ENCODE results near the gene USP20.

The USP20 gene

DNA sequence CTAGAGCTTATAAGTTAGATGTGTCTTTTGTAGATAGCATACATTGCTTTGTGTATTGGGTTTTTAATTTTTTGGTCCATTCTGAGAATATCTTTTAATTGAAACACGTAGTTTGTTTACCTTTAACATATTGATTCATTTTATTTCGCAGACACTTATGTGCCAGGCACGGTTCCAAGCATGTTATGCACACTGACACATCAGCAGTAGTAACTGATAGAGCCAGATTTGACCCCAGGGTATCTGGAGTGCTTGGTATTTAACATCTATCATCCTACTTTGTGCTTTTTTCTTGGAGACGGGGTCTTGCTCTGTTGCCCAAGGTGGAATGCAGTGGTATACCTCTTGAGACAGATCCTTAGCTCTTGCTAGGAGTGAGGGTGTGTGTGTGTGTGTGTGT, 71.9 kb downstream of the USP20 start:
- TF ChIP-seq, protein P1, sequence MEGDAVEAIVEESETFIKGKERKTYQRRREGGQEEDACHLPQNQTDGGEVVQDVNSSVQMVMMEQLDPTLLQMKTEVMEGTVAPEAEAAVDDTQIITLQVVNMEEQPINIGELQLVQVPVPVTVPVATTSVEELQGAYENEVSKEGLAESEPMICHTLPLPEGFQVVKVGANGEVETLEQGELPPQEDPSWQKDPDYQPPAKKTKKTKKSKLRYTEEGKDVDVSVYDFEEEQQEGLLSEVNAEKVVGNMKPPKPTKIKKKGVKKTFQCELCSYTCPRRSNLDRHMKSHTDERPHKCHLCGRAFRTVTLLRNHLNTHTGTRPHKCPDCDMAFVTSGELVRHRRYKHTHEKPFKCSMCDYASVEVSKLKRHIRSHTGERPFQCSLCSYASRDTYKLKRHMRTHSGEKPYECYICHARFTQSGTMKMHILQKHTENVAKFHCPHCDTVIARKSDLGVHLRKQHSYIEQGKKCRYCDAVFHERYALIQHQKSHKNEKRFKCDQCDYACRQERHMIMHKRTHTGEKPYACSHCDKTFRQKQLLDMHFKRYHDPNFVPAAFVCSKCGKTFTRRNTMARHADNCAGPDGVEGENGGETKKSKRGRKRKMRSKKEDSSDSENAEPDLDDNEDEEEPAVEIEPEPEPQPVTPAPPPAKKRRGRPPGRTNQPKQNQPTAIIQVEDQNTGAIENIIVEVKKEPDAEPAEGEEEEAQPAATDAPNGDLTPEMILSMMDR (conservative IDR thresholded peaks at IDR 0.05) = no peak
- TF ChIP-seq ZFX (IDR thresholded peaks at IDR 0.05) = no peak
- no peak overlapping the region for H3K27ac ChIP-seq

DNA sequence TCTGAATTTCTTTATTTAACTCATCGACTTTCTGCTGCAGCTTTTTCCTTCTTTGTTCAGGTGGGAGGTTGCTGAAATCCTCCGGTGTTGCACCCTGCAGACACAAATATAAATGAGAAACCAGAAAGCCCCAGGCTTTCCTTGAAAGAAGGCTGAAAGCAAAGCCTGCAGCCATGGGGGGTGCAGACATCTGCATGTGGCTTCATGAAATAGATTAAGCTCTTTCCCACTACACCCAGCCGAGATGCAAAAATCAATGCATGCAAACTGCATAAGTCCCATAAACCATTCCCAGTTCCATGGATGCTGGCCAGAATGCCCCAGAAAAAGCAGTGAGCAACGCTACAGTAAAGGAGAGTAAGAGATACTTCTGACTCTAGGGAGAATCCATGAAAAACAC, 73.6 kb downstream of the USP20 start:
- no peak overlapping the region for H3K27ac ChIP-seq
- TF ChIP-seq, protein P1 (conservative IDR thresholded peaks at IDR 0.05) = no peak
- TF ChIP-seq ZFX (IDR thresholded peaks at IDR 0.05) = no peak

DNA sequence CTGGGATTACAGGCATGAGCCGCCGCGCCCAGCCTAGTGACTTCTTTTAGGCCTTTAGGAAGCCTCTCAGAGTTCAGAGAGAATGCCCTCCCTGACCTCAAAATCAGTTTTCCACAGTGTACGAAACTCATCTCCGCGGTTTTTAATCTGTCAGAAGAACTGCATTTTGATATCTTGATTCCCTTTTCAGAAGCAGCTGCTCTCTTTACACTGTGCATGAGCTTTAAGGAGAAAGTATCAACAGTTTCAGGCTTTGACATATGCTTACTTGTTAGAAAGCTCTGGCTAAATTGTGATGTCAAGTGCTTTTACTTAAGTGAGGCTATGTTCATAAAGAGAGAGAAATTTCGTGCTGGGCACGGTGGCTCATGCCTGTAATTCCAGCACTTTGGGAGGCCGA, 74.6 kb downstream of the USP20 start:
- no peak overlapping the region for H3K27ac ChIP-seq
- no peak for TF ChIP-seq ZFX (IDR thresholded peaks at IDR 0.05)

DNA sequence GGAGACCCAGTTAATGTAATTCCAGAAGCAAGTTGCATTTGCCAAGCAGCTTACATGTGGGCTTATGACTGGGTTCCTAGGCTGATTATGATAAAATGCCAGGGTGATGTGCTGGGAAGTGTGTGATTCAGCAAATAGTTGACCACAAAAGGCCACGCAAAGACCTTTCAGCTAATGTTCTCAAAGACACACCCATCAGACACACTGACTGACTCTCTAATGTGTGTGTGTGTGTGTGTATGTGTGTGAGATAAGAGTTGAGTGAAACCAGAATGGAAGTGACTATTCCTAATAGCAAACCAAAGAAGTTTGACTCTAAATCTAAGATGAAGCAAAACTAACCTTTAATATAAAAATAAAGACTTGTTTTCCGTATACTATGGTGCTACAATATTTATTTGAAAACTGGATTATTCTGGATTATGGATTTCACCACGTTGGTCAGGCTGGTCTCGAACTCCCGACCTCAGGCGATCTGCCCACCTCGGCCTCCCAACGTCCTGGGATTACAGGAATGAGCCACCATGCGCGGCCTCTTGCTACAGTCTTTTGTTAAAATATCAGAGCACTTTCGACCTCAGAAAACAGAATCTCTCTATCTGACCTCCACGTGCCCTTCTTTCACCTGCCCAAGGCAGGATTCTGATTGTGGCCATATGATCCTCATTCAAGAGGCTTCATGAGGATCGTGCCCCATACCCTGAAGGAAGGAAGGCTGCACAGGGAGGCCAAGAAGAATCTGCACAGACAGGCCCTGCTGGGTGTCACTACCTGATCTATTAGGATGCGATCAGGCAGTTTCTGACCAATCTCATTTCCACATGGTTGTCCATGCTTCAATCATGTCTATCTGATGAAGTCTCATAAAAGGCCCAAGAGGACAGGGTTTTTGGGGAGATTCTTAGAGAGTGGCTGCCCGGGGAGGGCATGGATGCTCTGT, 75.6 kb downstream of the USP20 start:
- TF ChIP-seq, protein P1 (conservative IDR thresholded peaks at IDR 0.05) = no peak
- TF ChIP-seq ZFX (IDR thresholded peaks at IDR 0.05) = no peak
- H3K27ac ChIP-seq = no peak overlapping the region

DNA sequence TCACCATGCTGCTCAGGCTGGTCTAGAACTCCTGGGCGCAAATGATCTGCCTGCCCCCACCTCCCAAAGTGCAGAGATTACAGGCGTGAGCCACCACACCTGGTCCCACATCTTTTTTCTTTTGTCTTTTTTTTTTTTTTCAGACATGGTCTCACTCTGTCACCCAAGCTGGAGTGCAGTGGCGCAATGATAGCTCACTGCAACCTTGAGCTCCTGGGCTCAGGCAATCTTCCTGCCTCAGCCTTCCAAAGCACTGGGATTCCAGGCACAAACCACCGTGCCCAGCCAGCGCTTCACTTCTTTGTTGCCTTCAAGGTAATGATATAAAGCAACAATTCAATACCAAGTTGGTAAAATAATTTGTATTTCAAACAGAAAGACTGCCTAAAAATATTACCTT, 78.8 kb downstream of the USP20 start:
- no peak overlapping the region for H3K27ac ChIP-seq
- no peak for TF ChIP-seq ZFX (IDR thresholded peaks at IDR 0.05)
- TF ChIP-seq, protein P1 (conservative IDR thresholded peaks at IDR 0.05) = no peak

DNA sequence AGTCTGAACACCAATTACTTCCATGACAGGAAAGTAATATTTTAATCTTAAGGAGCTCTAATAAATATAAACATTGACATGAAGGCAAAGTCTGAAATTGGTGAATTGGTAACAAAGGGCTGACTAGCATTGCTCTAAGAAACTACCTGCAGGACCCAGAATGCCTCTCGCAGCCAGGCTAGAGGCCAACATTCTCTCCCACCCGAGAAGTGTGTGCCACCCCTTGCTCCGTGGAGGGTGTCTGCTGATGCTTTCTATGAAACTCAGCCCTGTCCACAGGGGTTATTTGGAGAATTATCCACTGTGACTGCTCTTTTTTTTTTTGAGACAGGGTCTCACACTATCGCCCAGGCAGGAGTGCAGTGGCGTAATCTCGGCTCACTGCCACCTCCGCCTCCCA, 81.4 kb downstream of the USP20 start:
- TF ChIP-seq ZFX (IDR thresholded peaks at IDR 0.05) = no peak
- TF ChIP-seq, protein P1 (conservative IDR thresholded peaks at IDR 0.05) = no peak

DNA sequence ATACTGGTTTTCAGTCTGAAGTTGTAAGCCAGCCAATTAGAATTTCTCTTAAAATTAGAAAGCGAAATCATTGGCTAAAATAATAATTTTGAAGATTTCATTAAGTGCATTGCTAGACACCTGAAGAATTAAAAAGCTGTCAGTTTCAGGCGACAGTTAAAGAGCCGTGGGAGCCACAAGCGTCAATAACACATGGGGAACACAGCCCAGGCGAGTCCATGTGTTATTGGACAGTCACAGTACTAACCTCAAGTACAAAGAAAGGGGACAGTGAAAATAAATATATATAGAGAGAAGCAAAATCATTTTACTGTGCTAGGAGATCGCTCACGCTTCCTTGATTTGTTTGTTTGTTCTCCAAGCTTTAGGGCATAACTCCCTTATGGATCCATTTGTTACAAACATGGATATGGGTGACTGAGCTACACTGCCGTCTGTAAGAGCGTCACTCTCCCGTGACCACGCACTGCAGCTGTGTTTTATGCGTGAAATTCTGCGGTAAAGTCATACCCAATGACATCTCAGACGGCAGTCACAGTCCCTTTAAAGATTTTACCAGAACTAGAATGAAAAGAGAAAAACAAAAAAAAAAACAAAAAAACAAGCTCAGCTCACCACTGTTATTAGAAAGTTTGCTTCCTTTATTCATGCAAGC, 83.2 kb downstream of the USP20 start:
- no peak overlapping the region for H3K27ac ChIP-seq
- TF ChIP-seq, protein P1 (conservative IDR thresholded peaks at IDR 0.05) = no peak
- TF ChIP-seq ZFX (IDR thresholded peaks at IDR 0.05) = no peak

More for the DNA sequence above, 81.4 kb downstream of the USP20 start:
- no peak overlapping the region for H3K27ac ChIP-seq

All from C4-2B (cell line).